ENCODE measurements around the gene DCST1.

DNA sequence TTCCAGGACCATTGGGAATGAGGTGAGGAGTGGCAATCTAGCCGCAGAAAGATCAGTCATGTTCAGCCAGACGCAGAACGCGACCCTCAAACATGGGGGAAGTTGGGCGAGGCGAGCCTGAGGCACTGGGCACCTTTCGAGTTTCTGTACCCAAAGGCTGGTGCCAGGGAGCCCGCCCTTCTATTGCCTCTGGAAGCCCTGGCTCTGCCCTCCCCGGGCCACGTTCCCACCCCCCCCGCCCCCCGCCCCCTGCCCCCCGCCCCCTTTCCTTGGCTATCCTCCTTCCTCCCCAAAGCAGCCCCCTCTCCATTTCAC is 33.3 kb upstream of the DCST1 start:
- TF ChIP-seq, protein P1, sequence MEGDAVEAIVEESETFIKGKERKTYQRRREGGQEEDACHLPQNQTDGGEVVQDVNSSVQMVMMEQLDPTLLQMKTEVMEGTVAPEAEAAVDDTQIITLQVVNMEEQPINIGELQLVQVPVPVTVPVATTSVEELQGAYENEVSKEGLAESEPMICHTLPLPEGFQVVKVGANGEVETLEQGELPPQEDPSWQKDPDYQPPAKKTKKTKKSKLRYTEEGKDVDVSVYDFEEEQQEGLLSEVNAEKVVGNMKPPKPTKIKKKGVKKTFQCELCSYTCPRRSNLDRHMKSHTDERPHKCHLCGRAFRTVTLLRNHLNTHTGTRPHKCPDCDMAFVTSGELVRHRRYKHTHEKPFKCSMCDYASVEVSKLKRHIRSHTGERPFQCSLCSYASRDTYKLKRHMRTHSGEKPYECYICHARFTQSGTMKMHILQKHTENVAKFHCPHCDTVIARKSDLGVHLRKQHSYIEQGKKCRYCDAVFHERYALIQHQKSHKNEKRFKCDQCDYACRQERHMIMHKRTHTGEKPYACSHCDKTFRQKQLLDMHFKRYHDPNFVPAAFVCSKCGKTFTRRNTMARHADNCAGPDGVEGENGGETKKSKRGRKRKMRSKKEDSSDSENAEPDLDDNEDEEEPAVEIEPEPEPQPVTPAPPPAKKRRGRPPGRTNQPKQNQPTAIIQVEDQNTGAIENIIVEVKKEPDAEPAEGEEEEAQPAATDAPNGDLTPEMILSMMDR (IDR thresholded peaks at IDR 0.05; ENCODE audit: insufficient read depth, low read length) = no peak
- no peak; the same call in 1 of the 2 replicates for TF ChIP-seq POLR2AphosphoS5 (IDR thresholded peaks at IDR 0.05; ENCODE audit: low read depth)
- TF ChIP-seq, protein P2, sequence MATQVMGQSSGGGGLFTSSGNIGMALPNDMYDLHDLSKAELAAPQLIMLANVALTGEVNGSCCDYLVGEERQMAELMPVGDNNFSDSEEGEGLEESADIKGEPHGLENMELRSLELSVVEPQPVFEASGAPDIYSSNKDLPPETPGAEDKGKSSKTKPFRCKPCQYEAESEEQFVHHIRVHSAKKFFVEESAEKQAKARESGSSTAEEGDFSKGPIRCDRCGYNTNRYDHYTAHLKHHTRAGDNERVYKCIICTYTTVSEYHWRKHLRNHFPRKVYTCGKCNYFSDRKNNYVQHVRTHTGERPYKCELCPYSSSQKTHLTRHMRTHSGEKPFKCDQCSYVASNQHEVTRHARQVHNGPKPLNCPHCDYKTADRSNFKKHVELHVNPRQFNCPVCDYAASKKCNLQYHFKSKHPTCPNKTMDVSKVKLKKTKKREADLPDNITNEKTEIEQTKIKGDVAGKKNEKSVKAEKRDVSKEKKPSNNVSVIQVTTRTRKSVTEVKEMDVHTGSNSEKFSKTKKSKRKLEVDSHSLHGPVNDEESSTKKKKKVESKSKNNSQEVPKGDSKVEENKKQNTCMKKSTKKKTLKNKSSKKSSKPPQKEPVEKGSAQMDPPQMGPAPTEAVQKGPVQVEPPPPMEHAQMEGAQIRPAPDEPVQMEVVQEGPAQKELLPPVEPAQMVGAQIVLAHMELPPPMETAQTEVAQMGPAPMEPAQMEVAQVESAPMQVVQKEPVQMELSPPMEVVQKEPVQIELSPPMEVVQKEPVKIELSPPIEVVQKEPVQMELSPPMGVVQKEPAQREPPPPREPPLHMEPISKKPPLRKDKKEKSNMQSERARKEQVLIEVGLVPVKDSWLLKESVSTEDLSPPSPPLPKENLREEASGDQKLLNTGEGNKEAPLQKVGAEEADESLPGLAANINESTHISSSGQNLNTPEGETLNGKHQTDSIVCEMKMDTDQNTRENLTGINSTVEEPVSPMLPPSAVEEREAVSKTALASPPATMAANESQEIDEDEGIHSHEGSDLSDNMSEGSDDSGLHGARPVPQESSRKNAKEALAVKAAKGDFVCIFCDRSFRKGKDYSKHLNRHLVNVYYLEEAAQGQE (IDR thresholded peaks at IDR 0.05; ENCODE audit: insufficient replicate concordance, low read depth) = no peak
